Nephron progenitor cell (in vitro differentiated cells): ENCODE data around the gene TBC1D22B.

Experiments
- DNase-seq: peaks from one replicate; pipeline ENCODE4 v3.0.0; 2021
- H3K27ac Mint-ChIP-seq: 2 replicates; pipeline ENCODE4 v1.8.0; 2021; ENCODE audit warnings: mild to moderate bottlenecking, moderate library complexity, mixed read lengths
- H3K27me3 Mint-ChIP-seq: 2 replicates; pipeline ENCODE4 v1.8.0; 2021; ENCODE audit warnings: mild to moderate bottlenecking, low read depth, mixed read lengths; ENCODE audit not compliant: poor library complexity
- H3K36me3 Mint-ChIP-seq: 2 replicates; pipeline ENCODE4 v1.8.0; 2021; ENCODE audit warnings: low read depth, mixed read lengths
- H3K4me1 Mint-ChIP-seq: 2 replicates; pipeline ENCODE4 v1.8.0; 2021; ENCODE audit warnings: mixed read lengths
- H3K4me3 Mint-ChIP-seq: 2 replicates; pipeline ENCODE4 v1.8.0; 2021; ENCODE audit warnings: mild to moderate bottlenecking, moderate library complexity, mixed read lengths
- H3K9me3 Mint-ChIP-seq: 2 replicates; pipeline ENCODE4 v1.8.0; 2021; ENCODE audit warnings: mild to moderate bottlenecking, moderate library complexity, mixed read lengths
- CTCF ChIP-seq: fragments of 200-600 bp; sonication (generic); IDR thresholded peaks from 2 replicates; pipeline ENCODE4 v1.5.0; 2021; ENCODE audit warnings: antibody characterized with exemption

TBC1D22B gene

DNA sequence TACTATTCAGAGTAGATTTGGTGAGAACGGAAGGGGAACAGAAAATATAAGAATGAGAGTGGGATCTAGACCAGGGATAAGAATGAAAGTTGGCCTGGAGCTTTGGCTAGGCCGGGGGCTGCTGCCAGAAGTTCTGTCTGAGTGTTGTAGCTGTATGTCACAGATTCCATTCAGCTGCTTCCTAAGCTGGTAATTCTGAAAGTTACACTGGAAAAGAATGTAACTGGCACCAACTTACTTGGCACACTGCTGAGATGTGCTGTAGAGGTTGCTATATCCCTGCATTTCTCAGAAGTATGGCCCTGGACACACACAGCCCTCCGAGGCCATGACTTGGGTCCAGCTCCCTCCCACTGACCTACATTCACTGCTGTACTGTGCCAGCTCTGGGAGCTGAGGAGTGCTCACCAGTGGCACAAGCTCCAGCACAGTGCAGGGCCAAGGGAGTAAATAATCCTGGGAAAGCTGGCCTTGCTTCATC, 26.1 kb downstream of the TBC1D22B start:
- H3K9me3 Mint-ChIP-seq = no peaks in the 10 kb centered on the region
- peaks cover 53% of the 10 kb centered on the region for H3K36me3 Mint-ChIP-seq
- peaks cover 2% of the 10 kb centered on the region for H3K27me3 Mint-ChIP-seq

GRCh38 chr6:37284781-37285180, 27.2 kb downstream of the TBC1D22B start:
- Mint-ChIP-seq H3K9me3 (no peaks in the 10 kb centered on the region), H3K4me1 (peaks cover 17% of the 10 kb centered on the region), H3K36me3 (peaks cover 44% of the 10 kb centered on the region), H3K27me3 (peaks cover 2% of the 10 kb centered on the region), H3K4me3 (no peak overlapping the region), H3K27ac (no peak overlapping the region)
- no peak for TF ChIP-seq CTCF
- DNase-seq = no peak

More for the DNA sequence above, 26.1 kb downstream of the TBC1D22B start:
- Mint-ChIP-seq H3K4me1 (peaks cover 20% of the 10 kb centered on the region), H3K4me3 (no peak overlapping the region), H3K27ac (no peak overlapping the region)
- TF ChIP-seq CTCF = no peak
- no peak for DNase-seq

DNA sequence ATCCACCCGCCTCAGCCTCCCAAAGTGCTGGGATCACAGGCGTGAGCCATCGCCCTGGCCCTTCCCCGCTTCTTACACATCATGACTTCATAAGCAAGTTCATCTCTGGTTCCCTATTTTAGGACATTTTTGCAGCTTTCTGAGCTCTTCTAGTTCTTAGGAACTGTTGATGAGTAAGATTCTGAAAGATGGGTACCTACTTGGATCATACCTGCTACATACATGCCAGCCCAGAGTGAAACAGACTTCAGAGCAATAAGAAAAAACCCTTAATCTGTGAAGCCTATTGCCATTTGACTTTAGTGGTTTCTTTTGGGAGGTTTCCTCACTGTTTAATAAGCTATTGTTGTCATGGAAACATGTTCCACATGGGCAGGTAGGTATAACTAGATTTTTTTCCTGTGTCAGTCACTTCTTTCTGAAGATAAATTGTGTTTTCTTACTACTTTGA, 28.3 kb downstream of the TBC1D22B start:
- peaks cover 42% of the 10 kb centered on the region for H3K36me3 Mint-ChIP-seq
- peaks cover 2% of the 10 kb centered on the region for H3K27me3 Mint-ChIP-seq
- DNase-seq = no peak
- H3K27ac Mint-ChIP-seq = no peak overlapping the region
- TF ChIP-seq CTCF = no peak
- H3K4me1 Mint-ChIP-seq = peaks cover 10% of the 10 kb centered on the region
- no peak overlapping the region for H3K4me3 Mint-ChIP-seq
- no peaks in the 10 kb centered on the region for H3K9me3 Mint-ChIP-seq

DNA sequence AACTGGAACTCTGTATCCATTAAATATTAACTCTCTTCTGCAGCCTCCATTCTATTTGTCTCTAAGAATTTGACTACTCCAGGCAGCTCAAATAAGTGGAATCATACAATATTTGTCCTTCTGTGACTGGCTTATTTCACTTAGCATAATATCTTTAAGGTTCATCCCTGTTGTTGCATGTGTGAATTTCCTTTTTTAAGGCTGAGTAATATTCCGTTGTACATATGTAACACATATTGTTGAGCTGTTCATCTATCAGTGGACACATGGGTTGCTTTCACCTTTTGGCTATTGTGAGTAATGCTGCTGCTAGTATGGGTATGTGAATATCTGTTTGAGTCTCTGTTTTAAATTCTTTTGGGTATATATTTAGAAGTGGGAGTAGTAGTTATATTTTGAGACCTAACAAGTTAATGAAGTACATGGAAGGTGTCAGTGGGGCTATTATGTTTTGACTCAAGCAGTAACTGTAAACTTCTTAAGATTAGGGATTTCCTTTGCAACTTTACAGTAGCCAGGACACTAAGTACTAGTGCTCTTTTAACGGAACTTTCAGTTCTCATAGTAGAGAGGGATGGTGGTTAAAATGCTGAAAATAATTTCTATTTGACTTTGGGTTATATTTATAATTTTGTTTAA, 30.1 kb downstream of the TBC1D22B start:
- no peak overlapping the region for H3K27ac Mint-ChIP-seq
- no peak overlapping the region for H3K4me3 Mint-ChIP-seq
- no peaks in the 10 kb centered on the region for H3K27me3 Mint-ChIP-seq
- H3K36me3 Mint-ChIP-seq = peaks cover 56% of the 10 kb centered on the region
- no peaks in the 10 kb centered on the region for H3K9me3 Mint-ChIP-seq
- DNase-seq = no peak
- peaks cover 4% of the 10 kb centered on the region for H3K4me1 Mint-ChIP-seq
- TF ChIP-seq CTCF = no peak

DNA sequence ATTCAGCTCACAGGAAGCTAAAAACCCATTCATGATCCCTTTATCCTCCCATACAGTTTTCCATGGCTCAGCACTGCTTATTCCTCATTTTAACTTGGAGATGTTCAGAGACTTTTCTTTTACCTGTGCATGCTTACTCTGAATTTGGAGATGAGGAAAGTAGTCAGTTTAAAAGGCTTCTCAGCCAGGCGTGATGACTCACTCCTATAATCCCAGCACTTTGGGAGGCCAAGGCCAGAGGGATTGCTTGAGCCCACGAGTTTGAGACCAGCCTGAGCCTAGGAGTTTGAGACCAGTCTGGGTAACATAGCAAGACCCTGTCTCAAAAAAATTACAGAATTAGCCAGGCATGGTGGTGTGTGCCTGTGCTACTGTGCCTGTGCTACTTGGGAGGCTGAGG, 30.7 kb downstream of the TBC1D22B start:
- Mint-ChIP-seq H3K27ac (no peak overlapping the region), H3K9me3 (no peaks in the 10 kb centered on the region), H3K36me3 (peaks cover 53% of the 10 kb centered on the region), H3K4me1 (peaks cover 4% of the 10 kb centered on the region), H3K4me3 (no peak overlapping the region), H3K27me3 (no peaks in the 10 kb centered on the region)
- TF ChIP-seq CTCF = no peak
- DNase-seq = no peak

- no peak for TF ChIP-seq CTCF
- Mint-ChIP-seq H3K4me3 (no peak overlapping the region), H3K4me1 (peaks cover 4% of the 10 kb centered on the region), H3K9me3 (peaks cover 4% of the 10 kb centered on the region), H3K27me3 (no peaks in the 10 kb centered on the region), H3K27ac (no peak overlapping the region), H3K36me3 (peaks cover 59% of the 10 kb centered on the region)
- no peak for DNase-seq
Measured at GRCh38 chr6:37289931-37290330, 32.4 kb downstream of the TBC1D22B start.
